ENCODE measurements around the gene L3MBTL2.
"Not testable (repeated sequence)": the region's sequence is repeated elsewhere in the genome, so short reads cannot be mapped to it uniquely, and the experiment has no call there.

The L3MBTL2 gene

GRCh38 chr22:41242396-41243117 is 37.4 kb downstream of the L3MBTL2 start:
- no peak for DNase-seq

GRCh38 chr22:41243361-41243760 is 38.2 kb downstream of the L3MBTL2 start:
- DNase-seq: no peak

- DNase-seq: no peak
Measured at GRCh38 chr22:41245917-41246499, 40.9 kb downstream of the L3MBTL2 start.

- DNase-seq: no peak
Measured at GRCh38 chr22:41247703-41248102, 42.6 kb downstream of the L3MBTL2 start.

GRCh38 chr22:41248314-41248713 is 43.2 kb downstream of the L3MBTL2 start:
- DNase-seq: no peak

- DNase-seq: no peak
Measured at GRCh38 chr22:41248758-41249157, 43.6 kb downstream of the L3MBTL2 start.

GRCh38 chr22:41249442-41249841 is 44.3 kb downstream of the L3MBTL2 start:
- no peak for DNase-seq

- DNase-seq: no peak
Measured at GRCh38 chr22:41250127-41250526, 45.0 kb downstream of the L3MBTL2 start.

GRCh38 chr22:41252365-41252764 is 47.3 kb downstream of the L3MBTL2 start:
- DNase-seq: no peak

GRCh38 chr22:41254230-41254629 is 49.1 kb downstream of the L3MBTL2 start:
- DNase-seq: no peak

GRCh38 chr22:41256254-41257253 is 51.4 kb downstream of the L3MBTL2 start:
- no peak for DNase-seq

- no peak for DNase-seq
Measured at GRCh38 chr22:41257696-41258095, 52.6 kb downstream of the L3MBTL2 start.

GRCh38 chr22:41259756-41260155 is 54.6 kb downstream of the L3MBTL2 start:
- DNase-seq: not testable (repeated sequence)

- no peak for DNase-seq
Measured at GRCh38 chr22:41260871-41261270, 55.8 kb downstream of the L3MBTL2 start.

- DNase-seq: no peak
Measured at GRCh38 chr22:41261541-41262249, 56.6 kb downstream of the L3MBTL2 start.

- no peak for DNase-seq
Measured at GRCh38 chr22:41262250-41262765, 57.2 kb downstream of the L3MBTL2 start.

- DNase-seq: no peak
Measured at GRCh38 chr22:41263704-41264103, 58.6 kb downstream of the L3MBTL2 start.

- DNase-seq: no peak
Measured at GRCh38 chr22:41264408-41264941, 59.4 kb downstream of the L3MBTL2 start.

- DNase-seq: no peak
Measured at GRCh38 chr22:41267958-41268357, 62.8 kb downstream of the L3MBTL2 start.

- no peak for DNase-seq
Measured at GRCh38 chr22:41271787-41272186, 66.7 kb downstream of the L3MBTL2 start.

- no peak for DNase-seq
Measured at GRCh38 chr22:41273128-41273527, 68.0 kb downstream of the L3MBTL2 start.

GRCh38 chr22:41274856-41275255 is 69.7 kb downstream of the L3MBTL2 start:
- DNase-seq: no peak

Data from hematopoietic multipotent progenitor cell treated with erythropoietin and hydrocortisone succinate and interleukin-3 and kit ligand, for 6 days (in vitro differentiated cells).